ENCODE results near the gene FAM50B.

- TF ChIP-seq EZH2 (IDR thresholded peaks at IDR 0.05; ENCODE audit: low read depth, unreplicated experiment), result no peak
- no peak for TF ChIP-seq CTCF (conservative IDR thresholded peaks at IDR 0.05; ENCODE audit: low read depth in 2 of 2)
- no peak for TF ChIP-seq ZNF114 (CRISPR knock-in tag; IDR thresholded peaks at IDR 0.05)
- no peak for TF ChIP-seq REST (IDR thresholded peaks at IDR 0.05; ENCODE audit: unreplicated experiment)
Measured at GRCh38 chr6:3882866-3883265, 33.7 kb downstream of the FAM50B start.

Data from GM23338 (cell line).